Measurements from ENCODE around the gene CEP128.

- TF ChIP-seq POLR2A (IDR thresholded peaks at IDR 0.05; ENCODE audit: low read length) (no peak), GATA1 (IDR thresholded peaks at IDR 0.05; ENCODE audit: low read depth, low read length) (no peak)
These were observed 313.0 kb downstream of the CEP128 start for GRCh38 chr14:80628547-80628946.

Data from erythroblast (primary cell).